Measurements from ENCODE around the gene CLIC3.

- TF ChIP-seq CTCF (IDR thresholded peaks at IDR 0.05) (peak; percentile 60), EZH2 (IDR thresholded peaks at IDR 0.05) (no peak), EZH2phosphoT487 (IDR thresholded peaks at IDR 0.05) (no peak)
Measured at GRCh38 chr9:136947955-136948510, 48.3 kb downstream of the CLIC3 start.
